HG02884 (cell line): Measurements from ENCODE around the gene PLA2G3.
"Not testable (repeated sequence)": the region's sequence is repeated elsewhere in the genome, so short reads cannot be mapped to it uniquely, and the experiment has no call there.

Experiments
- ATAC-seq: cut with Tn5 transposase; IDR thresholded peaks from one replicate; pipeline ENCODE4 v1.9.1; 2021; ENCODE audit warnings: mild to moderate bottlenecking, moderate library complexity; ENCODE audit not compliant: unreplicated experiment

PLA2G3 gene

DNA sequence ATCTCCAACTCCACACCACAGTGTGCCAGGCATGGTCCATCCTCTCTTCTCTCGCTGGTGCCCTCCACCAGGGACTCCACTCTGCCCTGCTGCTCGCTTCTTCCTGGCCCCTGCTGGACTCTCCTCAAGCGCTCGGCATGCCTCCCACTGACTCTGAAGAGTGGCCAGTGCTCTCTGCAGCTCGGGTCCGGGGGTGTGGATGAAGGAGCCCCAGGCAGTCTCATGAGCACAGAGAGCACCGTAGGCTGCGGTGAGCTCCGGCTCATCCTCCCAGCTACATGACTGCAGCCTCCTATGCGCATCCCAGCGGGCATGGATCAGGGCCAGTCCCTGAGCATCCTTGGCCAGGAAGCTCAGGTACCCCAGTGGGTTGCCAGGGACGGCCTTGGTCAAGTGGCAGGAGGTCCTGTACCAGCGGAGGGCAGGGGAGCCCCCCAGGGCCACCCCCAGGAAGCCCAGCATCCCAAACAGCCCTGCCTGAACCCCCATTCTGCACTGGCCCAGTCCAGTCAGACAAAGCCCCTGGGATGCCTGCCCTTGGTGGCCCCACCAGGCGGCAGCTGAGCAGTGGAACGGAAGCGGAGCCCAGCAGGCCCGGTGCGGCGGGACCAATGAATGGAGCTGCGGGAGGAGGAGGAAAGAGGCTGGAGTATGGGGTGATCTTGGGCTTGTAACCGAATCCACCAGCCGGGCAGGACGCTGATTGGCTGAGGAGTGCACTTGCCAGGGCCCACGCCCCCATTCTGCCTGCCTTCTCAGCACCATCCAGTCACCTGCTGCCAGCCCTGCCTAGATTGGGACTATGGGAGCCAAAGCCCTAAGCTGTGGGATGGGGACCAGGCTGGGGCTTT is at the start of gene PLA2G3:
Gene PLA2G3, minus strand, starts transcription at position 643 of the 851 bp plus-strand sequence. Its CDS starts 154 bp downstream, at position 489.
- ATAC-seq = no peak

DNA sequence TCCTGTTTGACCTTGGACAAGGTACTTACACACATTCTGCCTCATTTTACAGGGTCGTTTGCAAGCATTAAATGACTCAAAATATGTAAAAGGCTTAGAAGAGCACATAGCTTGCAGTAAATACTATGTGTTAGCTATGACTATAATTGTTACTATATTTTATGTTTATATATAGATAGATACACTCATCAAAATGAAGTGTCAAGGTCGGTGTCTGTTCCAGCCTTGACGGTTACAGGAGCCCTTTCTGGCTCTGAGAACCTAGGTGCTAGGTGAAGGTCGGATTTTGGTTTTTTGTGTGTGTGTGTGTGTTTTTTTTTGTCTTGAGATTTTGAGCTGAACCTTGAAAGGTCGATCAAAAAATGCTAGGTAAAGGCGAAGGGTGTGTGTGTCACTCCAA is 47.3 kb upstream of the PLA2G3 start:
- ATAC-seq = no peak

DNA sequence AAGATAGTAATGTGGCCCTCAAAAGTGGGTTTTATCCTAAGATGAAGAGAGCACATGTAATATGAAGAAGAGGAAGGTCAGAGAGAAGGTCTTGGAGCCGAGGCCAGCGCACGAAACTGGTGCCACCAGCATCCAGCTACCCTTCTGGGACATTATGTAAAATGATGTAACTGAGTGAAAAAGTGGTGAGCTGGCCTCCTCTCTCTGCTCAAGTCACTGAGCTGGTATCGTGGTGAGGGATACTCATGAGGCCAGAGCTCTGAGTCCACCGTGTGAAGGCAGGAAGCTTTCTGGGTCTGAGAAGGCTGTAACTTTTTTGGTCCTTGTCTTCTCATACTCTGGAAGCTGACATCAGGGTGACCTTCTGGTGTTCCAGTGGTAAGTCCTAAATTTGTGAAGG is 44.7 kb upstream of the PLA2G3 start:
- ATAC-seq = no peak

GRCh38 chr22:31184015-31184414 is 43.7 kb upstream of the PLA2G3 start:
- no peak for ATAC-seq

- ATAC-seq = no peak
Measured at GRCh38 chr22:31179345-31179744, 39.0 kb upstream of the PLA2G3 start.

DNA sequence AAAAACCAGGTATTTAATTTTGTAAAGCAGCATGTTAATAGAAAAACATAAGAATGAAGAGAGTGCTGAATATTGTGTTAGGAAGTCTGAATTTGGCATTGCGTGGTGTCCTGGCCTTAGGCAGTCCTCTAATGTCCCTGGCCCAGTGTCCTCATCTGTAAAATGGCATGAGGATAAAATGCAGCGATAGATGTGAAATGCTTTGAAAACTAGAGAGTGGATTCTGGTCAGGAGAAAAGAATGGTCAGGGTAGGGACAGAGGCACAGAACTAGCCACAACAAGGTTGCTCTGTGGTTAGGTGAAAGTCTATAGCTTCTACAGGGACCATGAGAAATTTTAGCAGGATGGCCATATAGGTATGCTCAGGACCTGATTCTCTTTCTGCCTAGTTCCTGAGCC is 38.6 kb upstream of the PLA2G3 start:
- ATAC-seq = no peak

DNA sequence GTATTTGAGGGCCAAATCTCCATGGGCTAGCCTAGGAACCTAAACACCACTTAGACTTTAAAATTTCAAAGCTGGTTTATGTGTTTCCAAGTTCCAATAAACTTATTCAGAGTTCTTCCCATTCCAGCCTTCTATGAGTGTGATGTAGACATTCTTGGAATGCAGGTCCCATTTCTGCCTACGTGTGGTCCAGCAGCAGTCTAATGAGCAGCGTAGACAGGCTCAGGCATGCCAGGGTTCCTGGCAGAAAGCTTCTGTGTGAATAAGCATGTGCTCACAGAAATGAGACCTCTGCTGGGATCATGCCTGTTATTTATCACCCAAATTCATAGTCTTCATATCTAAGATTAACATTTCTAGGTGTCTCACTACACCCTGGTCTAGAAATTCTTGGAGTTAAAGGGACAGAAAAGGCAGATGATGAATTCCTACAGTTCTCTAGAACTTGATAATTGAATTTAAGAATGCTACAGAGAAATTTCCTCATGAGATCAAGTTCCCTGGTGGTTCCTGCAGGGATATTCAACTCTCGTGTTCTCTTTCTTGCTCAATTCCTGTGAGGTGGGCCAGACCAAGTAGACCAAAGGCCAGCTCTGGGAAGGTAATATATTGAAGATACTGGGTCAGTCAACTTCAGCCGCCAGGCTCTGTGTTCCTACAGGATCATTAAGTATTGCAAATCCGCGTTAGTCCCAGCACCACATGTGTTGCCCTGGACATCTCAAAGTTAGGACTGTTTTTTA is 37.3 kb upstream of the PLA2G3 start:
- ATAC-seq = no peak

DNA sequence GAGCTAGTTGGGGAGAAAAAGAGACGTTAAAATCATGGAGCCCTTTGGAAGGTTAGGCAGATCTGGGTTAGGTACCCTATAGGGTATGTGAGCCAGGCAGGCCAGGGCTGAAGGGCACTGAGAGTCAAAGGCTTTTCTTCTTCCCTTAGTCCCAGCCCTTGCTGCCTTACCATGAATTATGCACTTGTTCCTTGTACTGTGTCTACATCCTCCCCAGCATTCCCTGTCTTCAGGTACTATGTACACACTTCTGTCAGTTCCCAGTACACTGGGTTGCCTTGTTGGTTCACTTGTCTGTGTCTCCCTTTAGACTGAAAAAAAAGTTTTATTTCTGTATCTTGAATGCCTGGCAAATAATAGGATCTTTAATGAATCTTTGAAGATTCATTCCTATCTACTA is 36.6 kb upstream of the PLA2G3 start:
- no peak for ATAC-seq

- ATAC-seq = no peak
Measured at GRCh38 chr22:31173386-31174145, 33.3 kb upstream of the PLA2G3 start.

DNA sequence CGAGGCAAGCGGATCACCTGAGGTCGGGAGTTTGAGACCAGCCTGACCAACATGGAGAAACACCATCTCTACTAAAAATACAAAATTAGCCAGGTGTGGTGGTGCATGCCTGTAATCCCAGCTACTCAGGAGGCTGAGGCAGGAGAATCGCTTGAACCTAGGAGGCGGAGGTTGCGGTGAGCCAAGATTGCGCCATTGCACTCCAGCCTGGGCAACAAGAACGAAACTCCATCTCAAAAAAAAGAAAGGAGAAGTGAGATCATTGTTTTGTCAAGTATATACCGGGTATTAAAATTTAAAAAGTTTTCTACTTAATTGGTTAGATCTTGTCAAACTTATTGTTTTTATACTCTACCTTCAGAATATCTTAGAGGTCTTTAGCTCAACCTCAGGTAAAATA is 31.4 kb upstream of the PLA2G3 start:
- ATAC-seq = not testable (repeated sequence)

DNA sequence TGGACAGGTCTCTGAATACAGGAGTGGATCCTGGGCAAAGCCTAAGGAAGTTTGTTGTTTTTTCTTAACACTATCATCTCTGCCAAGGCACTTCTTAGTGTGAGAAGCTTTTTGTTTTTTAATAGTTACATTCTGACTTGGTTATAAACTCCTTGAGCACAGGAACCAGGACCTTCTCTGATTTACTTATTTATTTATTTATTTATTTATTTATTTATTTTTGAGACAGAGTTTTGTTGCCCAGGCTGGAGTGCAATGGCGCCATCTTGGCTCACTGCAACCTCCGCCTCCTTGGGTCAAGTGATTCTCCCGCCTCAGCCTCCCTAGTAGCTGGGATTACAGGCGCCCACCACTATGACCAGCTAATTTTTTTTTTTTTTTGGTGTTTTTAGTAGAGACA is 30.7 kb upstream of the PLA2G3 start:
- ATAC-seq = no peak

DNA sequence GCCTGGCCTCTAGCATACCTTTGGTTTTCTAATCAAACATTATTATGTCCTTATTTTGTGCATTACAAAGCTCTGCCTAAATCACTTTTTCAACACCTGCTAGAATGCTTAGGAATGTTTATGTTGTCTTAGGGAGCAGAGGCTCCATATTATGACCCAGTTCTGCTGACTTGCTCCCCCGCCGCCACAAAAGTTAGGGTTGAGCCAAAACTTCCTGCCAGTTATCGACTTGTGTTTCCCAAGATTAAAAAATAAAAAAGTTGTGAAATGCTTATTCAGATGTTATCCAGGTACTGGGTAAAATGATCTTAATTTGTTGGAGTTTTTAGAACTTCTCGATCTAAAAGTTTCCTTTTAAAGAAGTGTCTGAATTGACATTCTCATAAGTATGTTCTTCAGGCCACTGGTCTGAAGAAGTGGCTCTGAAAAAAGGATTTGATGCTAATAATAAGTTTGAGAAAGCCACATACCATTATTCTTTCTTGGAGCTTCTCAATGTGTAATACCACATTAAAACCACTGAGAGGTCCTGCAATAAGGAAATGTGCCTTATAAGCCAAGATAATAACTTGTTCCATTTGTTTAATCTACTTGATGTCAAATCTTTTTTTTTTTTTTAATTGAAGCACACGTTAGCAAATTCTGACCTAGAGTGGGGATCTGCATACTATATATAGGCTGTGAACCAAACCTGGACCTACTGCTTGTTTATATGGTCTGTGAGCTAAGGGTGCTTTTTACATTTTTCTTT is 21.9 kb upstream of the PLA2G3 start:
- ATAC-seq = no peak

- no peak for ATAC-seq
Measured at GRCh38 chr22:31161386-31161785, 21.1 kb upstream of the PLA2G3 start.

DNA sequence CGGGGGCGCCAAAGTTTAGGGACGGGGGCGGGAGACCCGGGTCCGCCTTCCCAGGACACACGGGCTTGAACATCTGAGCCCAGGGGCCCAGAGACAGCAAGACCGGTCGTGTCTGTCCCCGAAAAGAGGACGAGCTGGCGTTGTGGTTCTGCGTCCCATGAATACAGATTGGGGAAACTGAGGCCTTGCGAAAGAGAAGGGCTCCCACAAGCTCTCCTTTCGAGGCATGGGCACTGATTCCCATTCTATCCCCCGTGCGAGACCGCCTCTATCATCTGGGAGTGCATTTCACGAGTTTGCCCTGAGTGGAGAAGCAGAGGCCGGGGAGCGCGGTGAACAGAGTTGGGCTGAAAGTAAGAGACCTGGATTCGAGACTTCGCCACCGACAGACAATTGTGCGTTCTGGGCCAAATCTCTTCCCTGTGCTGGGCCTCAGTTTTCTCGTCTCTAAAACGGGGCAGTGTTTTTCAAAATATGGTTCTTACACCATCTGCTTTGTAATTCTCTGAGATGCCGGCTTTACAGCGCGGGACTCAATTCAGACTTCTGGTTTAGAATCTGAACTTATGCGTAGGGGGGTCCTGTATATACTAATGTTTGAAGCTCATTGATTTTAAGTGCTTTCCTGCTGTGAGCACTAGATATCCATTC is 20.1 kb upstream of the PLA2G3 start:
- no peak for ATAC-seq

DNA sequence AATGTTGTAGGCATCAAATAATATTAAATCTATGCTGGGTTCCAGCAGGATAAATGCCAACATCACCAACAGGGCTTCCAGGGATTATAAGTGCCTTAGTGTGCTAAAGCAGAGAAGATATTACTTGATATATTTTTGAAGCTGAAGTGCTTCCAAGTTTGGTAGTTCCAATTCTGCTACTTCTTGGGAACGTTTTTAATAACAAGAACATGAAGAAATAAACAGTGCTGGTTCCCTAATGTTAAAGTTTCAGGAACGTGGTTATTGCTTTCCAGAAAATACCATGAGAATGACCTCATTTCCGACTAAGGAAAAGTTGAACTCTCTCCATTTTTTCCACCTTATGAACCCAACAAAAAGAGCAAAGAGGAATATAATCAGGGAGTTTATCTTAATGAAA is 15.1 kb upstream of the PLA2G3 start:
- ATAC-seq = no peak

- ATAC-seq = no peak
Measured at GRCh38 chr22:31154975-31155374, 14.7 kb upstream of the PLA2G3 start.

- no peak for ATAC-seq
Measured at GRCh38 chr22:31153357-31153756, 13.0 kb upstream of the PLA2G3 start.

DNA sequence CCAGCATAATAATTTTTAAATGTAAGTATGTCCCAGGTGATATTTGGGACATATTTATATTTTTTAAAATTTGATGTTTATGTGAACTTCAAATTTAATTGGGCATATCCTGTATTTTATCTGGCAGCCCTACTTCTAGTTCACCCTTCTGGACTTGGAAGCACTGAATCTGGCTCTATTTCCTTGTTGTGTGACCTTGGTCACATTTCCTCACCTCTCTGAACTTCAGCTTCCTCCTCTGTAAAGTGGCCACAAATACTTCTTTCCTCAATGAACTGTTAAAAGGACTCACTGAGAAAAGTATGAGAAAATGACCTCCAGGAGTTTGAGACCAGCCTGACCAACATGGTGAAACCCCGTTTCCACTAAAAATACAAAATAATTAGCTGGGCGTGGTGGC is 11.6 kb upstream of the PLA2G3 start:
- no peak for ATAC-seq

GRCh38 chr22:31150615-31151014 is 10.3 kb upstream of the PLA2G3 start:
- no peak for ATAC-seq

DNA sequence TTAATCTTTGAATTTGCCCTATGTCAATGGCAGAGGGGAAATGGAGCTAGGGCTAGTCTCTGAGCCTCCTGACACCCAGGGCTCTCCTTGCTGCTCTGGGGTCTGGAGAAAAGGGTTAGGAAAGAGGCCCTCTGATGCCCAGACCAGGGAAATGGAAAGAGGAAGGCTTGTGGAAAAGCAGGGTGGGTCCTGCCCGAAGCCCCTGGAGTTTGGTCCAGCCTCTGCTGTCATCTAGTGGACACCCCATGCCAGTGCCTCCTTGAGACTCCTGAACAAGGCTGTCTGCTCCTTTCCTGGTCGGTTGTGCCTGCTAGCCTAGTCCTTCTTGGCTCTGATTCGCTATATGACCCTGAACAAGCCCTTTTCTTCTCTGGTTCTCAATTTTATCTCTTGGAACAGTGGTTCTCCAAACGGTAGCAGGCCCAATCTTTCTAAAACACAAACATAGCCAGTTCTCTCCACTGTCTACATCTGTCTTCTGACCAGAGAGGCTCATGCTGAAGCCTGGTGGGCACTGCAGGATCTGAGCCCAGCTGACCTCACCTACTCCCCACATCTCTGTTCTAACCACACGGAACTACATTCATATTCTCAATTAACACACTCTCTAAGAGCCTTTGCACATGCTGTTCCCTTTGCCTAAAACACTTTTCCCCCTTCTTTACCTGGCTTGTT is 8.8 kb upstream of the PLA2G3 start:
- ATAC-seq = no peak
